Germinal center (tissue), 1 donor: Measurements from ENCODE around the gene CEP162.
A peak's percentile ranks its signal among the peaks of the same experiment; 100 is the strongest.
"Not testable (repeated sequence)": the region's sequence is repeated elsewhere in the genome, so short reads cannot be mapped to it uniquely, and the experiment has no call there.

Source experiments
- DNase-seq: peaks from one replicate; pipeline ENCODE4 v3.0.0; 2012; ENCODE audit warnings: mixed read lengths, low spot score

CEP162 gene

GRCh38 chr6:84242265-84242664, 14.8 kb upstream of the CEP162 start:
- no peak for DNase-seq

GRCh38 chr6:84228198-84228543, 728 bp upstream of the CEP162 start:
- no peak for DNase-seq

GRCh38 chr6:84227044-84227433, 404 bp downstream of the CEP162 start:
- DNase-seq: peak; percentile 4

GRCh38 chr6:84224251-84224650, 3.2 kb downstream of the CEP162 start:
- no peak for DNase-seq

- DNase-seq: not testable (repeated sequence)
These were observed 3.8 kb downstream of the CEP162 start for GRCh38 chr6:84223608-84224007.

- DNase-seq: no peak
These were observed 5.0 kb downstream of the CEP162 start for GRCh38 chr6:84222426-84222825.

GRCh38 chr6:84220809-84221409, 6.5 kb downstream of the CEP162 start:
- no peak for DNase-seq

GRCh38 chr6:84218091-84218490, 9.4 kb downstream of the CEP162 start:
- DNase-seq: no peak

GRCh38 chr6:84213217-84213616, 14.2 kb downstream of the CEP162 start:
- DNase-seq: no peak

- no peak for DNase-seq
These were observed 23.4 kb downstream of the CEP162 start for GRCh38 chr6:84204011-84204410.

- DNase-seq: not testable (repeated sequence)
These were observed 27.5 kb downstream of the CEP162 start for GRCh38 chr6:84199987-84200386.

- DNase-seq: no peak
These were observed 29.7 kb downstream of the CEP162 start for GRCh38 chr6:84197708-84198107.

GRCh38 chr6:84193114-84193708, 34.2 kb downstream of the CEP162 start:
- no peak for DNase-seq

GRCh38 chr6:84191802-84192201, 35.6 kb downstream of the CEP162 start:
- no peak for DNase-seq

GRCh38 chr6:84189356-84189755, 38.1 kb downstream of the CEP162 start:
- not testable (repeated sequence) for DNase-seq

- DNase-seq: no peak
These were observed 44.0 kb downstream of the CEP162 start for GRCh38 chr6:84183430-84183829.

GRCh38 chr6:84182001-84182400, 45.4 kb downstream of the CEP162 start:
- no peak for DNase-seq

GRCh38 chr6:84177241-84177640, 50.2 kb downstream of the CEP162 start:
- no peak for DNase-seq

- DNase-seq: no peak
These were observed 54.9 kb downstream of the CEP162 start for GRCh38 chr6:84172574-84172973.

GRCh38 chr6:84172080-84172479, 55.4 kb downstream of the CEP162 start:
- DNase-seq: no peak

GRCh38 chr6:84167457-84167856, 60.0 kb downstream of the CEP162 start:
- no peak for DNase-seq

GRCh38 chr6:84166395-84166794, 61.0 kb downstream of the CEP162 start:
- DNase-seq: no peak

- not testable (repeated sequence) for DNase-seq
These were observed 63.1 kb downstream of the CEP162 start for GRCh38 chr6:84164328-84164727.

- no peak for DNase-seq
These were observed 66.3 kb downstream of the CEP162 start for GRCh38 chr6:84161190-84161589.
